ENCODE data around the gene AFG3L2. TPM values are rescaled to one million over a fixed set of nuclear protein-coding genes. Genes with fewer than 3 reads are reported as not detected.

The AFG3L2 gene
- total RNA-seq, 4 donors from 2014 or later, result 39.8 to 47.7 (median 41.7) TPM

GRCh38 chr18:12371590-12371989, 5.4 kb downstream of the AFG3L2 start:
- Histone ChIP-seq H3K4me1 (peaks cover 42 to 54% (median 49%) of the 10 kb centered on the region in 4 donors), H3K27me3 (no peaks in the 10 kb centered on the region), H3K36me3 (peaks cover 29 to 44% (median 33%) of the 10 kb centered on the region in 4 donors), H3K9me3 (no peaks in the 10 kb centered on the region), H3K4me3 (no peak overlapping the region), H3K27ac (replicated peaks in 1 of 4) (no peak overlapping the region)
- TF ChIP-seq CTCF (IDR thresholded peaks at IDR 0.05) (no peak), POLR2AphosphoS5 (IDR thresholded peaks at IDR 0.05) (no peak), EP300 (IDR thresholded peaks at IDR 0.05) (no peak)
- 93% methylated on average over 2 of the region's 2 CpGs for WGBS
- intact Hi-C loops (cut with DNase I), result loop anchor here (5.0 to 10.0 kb wide), 3 partner anchors 39 to 573 kb away; partner anchors contain the start of genes PTPN2 and SEH1L
- no peak for DNase-seq (ENCODE audit: extremely low spot score)

- H3K27ac ChIP-seq (replicated peaks in 1 of 4), result no peak overlapping the region
- intact Hi-C loops (cut with DNase I), result no loop called here
- no peaks in the 10 kb centered on the region for H3K9me3 ChIP-seq
- no peak overlapping the region for H3K4me3 ChIP-seq
- no peaks in the 10 kb centered on the region for H3K27me3 ChIP-seq
- TF ChIP-seq EP300 (IDR thresholded peaks at IDR 0.05) (no peak), POLR2A (IDR thresholded peaks at IDR 0.05; ENCODE audit: low read depth) (no peak), POLR2AphosphoS5 (IDR thresholded peaks at IDR 0.05) (no peak)
- DNase-seq (ENCODE audit: extremely low spot score), result no peak
- peaks cover 33 to 64% (median 56%) of the 10 kb centered on the region in 4 donors for H3K36me3 ChIP-seq
- 85% methylated on average over 6 of the region's 7 CpGs for WGBS
- H3K4me1 ChIP-seq, result peaks cover 20 to 49% (median 30%) of the 10 kb centered on the region in 4 donors
These were observed 7.8 kb downstream of the AFG3L2 start for GRCh38 chr18:12369211-12369610.

GRCh38 chr18:12366784-12367183, 10.2 kb downstream of the AFG3L2 start:
- Histone ChIP-seq H3K4me3 (no peak overlapping the region), H3K4me1 (peaks cover 12 to 51% (median 16%) of the 10 kb centered on the region in 4 donors), H3K27ac (replicated peaks in 1 of 4) (no peak overlapping the region), H3K27me3 (no peaks in the 10 kb centered on the region), H3K36me3 (peaks cover 41 to 84% (median 73%) of the 10 kb centered on the region in 4 donors), H3K9me3 (no peaks in the 10 kb centered on the region)
- intact Hi-C loops (cut with DNase I), result no loop called here
- WGBS, result 77% methylated on average over 5 of the region's 5 CpGs
- TF ChIP-seq CTCF (IDR thresholded peaks at IDR 0.05), result no peak
- TF ChIP-seq POLR2AphosphoS5 (IDR thresholded peaks at IDR 0.05), result no peak
- no peak for TF ChIP-seq POLR2A (IDR thresholded peaks at IDR 0.05; ENCODE audit: low read depth)
- DNase-seq (ENCODE audit: extremely low spot score), result no peak

GRCh38 chr18:12366379-12366778, 10.6 kb downstream of the AFG3L2 start:
- Histone ChIP-seq H3K36me3 (peaks cover 41 to 88% (median 76%) of the 10 kb centered on the region in 4 donors), H3K27me3 (no peaks in the 10 kb centered on the region), H3K9me3 (no peaks in the 10 kb centered on the region), H3K4me3 (no peak overlapping the region), H3K27ac (replicated peaks in 1 of 4) (no peak overlapping the region), H3K4me1 (peaks cover 13 to 51% (median 17%) of the 10 kb centered on the region in 4 donors)
- no peak for DNase-seq (ENCODE audit: extremely low spot score)
- TF ChIP-seq POLR2A (IDR thresholded peaks at IDR 0.05; ENCODE audit: low read depth), result no peak
- no peak for TF ChIP-seq CTCF (IDR thresholded peaks at IDR 0.05)
- intact Hi-C loops (cut with DNase I), result no loop called here
- WGBS, result 96% methylated on average over 6 of the region's 8 CpGs

GRCh38 chr18:12362473-12363174, 14.4 kb downstream of the AFG3L2 start:
- H3K9me3 ChIP-seq, result no peaks in the 10 kb centered on the region
- H3K4me1 ChIP-seq, result peaks cover 13 to 50% (median 17%) of the 10 kb centered on the region in 4 donors
- DNase-seq (ENCODE audit: extremely low spot score), result no peak
- H3K36me3 ChIP-seq, result peaks cover 44 to 99% (median 87%) of the 10 kb centered on the region in 4 donors
- no peak overlapping the region for H3K4me3 ChIP-seq
- no peak for TF ChIP-seq POLR2AphosphoS5 (IDR thresholded peaks at IDR 0.05)
- TF ChIP-seq EP300 (IDR thresholded peaks at IDR 0.05), result no peak
- TF ChIP-seq POLR2A (IDR thresholded peaks at IDR 0.05; ENCODE audit: low read depth), result no peak
- no peak for TF ChIP-seq CTCF (IDR thresholded peaks at IDR 0.05)
- H3K27ac ChIP-seq (replicated peaks in 1 of 4), result no peak overlapping the region
- WGBS, result 64% methylated on average over 10 of the region's 11 CpGs
- intact Hi-C loops (cut with DNase I), result no loop called here
- H3K27me3 ChIP-seq, result no peaks in the 10 kb centered on the region

All from esophagus muscularis mucosa (tissue), 4 donors.